ENCODE measurements around the gene SF3B1.

SF3B1 gene

DNA sequence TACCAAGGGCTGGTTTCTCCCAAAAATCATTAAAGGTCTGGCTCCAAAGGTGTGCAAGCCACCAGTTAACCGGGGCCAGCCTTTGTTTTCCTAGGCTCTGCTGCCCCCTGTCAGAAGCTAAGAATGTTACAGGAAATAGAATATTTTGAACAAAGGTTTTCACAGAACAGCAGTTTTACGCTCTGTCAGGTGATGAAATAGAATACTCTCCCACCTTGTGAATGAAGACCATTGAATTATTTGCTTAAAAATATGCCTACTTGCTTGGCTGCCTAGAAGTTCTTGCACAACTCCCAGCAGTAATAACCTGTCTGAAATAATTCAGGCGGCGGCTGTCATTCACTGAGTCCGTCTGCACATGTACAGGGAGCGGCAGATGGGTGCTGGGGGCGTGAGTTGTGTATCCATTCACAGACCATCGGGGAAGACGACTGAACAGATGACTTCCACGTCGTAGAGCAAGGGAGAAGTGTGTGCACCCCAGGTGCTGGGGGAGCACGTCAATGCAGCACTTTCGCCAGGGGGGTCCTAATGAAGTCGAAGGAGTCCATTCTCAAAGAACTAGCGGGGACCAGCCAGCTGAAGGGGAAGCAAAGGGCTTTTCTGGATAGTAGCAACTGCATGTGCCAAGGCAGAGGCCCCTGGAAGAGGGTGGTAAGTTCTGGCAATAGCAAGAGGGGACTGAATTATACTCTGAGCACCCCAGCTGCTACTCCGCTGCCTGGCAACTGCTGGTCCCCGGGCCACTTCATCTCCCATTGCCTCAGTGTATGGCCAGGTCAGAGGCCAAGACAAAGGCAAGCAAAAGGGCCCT is 56.1 kb downstream of the SF3B1 start:
- TF ChIP-seq EZH2phosphoT487 (IDR thresholded peaks at IDR 0.05; ENCODE audit: low read length) (no peak), EZH2 (optimal IDR thresholded peaks at IDR 0.05; ENCODE audit: low read depth, low read length) (no peak)
- TF ChIP-seq, protein P1, sequence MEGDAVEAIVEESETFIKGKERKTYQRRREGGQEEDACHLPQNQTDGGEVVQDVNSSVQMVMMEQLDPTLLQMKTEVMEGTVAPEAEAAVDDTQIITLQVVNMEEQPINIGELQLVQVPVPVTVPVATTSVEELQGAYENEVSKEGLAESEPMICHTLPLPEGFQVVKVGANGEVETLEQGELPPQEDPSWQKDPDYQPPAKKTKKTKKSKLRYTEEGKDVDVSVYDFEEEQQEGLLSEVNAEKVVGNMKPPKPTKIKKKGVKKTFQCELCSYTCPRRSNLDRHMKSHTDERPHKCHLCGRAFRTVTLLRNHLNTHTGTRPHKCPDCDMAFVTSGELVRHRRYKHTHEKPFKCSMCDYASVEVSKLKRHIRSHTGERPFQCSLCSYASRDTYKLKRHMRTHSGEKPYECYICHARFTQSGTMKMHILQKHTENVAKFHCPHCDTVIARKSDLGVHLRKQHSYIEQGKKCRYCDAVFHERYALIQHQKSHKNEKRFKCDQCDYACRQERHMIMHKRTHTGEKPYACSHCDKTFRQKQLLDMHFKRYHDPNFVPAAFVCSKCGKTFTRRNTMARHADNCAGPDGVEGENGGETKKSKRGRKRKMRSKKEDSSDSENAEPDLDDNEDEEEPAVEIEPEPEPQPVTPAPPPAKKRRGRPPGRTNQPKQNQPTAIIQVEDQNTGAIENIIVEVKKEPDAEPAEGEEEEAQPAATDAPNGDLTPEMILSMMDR (IDR thresholded peaks at IDR 0.05; ENCODE audit: low read length) = peak; percentile 75
- Histone ChIP-seq H3K9me2 (replicated peaks; ENCODE audit: insufficient read depth, low read length) (no peaks in the 10 kb centered on the region), H3K27ac (ENCODE audit: low read length) (no peak overlapping the region), H3K79me2 (ENCODE audit: low read length) (no peaks in the 10 kb centered on the region), H3K9me3 (replicated peaks; ENCODE audit: insufficient read depth, low read length) (no peaks in the 10 kb centered on the region), H3K4me3 (ENCODE audit: low read length) (no peak overlapping the region), H3F3A (ENCODE audit: insufficient read depth, low read length) (no peaks in the 10 kb centered on the region), H3K4me2 (ENCODE audit: low read depth, low read length) (no peak overlapping the region), H3K4me1 (ENCODE audit: low read length) (no peaks in the 10 kb centered on the region), H3K27me3 (replicated peaks; ENCODE audit: insufficient read depth, low read length) (no peaks in the 10 kb centered on the region), H3K9ac (ENCODE audit: low read length) (no peak overlapping the region), H4K20me1 (ENCODE audit: insufficient read depth, low read length) (no peaks in the 10 kb centered on the region), H2AFZ (ENCODE audit: low read length) (no peak overlapping the region), H3K36me3 (replicated peaks; ENCODE audit: insufficient read depth, low read length) (no peaks in the 10 kb centered on the region)
- peak; percentile 63 for DNase-seq

DNA sequence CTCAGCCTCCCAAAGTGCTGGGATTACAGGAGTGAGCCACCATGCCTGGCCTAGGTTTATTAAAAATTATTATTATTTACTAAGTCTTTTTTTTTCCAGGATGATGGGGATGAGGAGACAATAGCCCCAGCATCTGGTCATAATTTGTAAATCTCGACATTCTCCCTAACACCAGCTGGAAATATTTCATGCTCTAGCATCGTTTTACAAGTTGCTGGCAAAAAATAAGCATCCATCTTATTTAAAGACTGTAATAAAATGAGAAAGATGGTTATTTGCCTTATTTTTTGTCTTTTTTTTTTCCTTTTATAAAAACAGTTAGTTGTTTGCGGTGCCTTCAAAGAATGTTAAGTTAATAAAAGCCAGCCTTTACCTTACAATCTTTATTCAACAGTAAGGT is 56.7 kb downstream of the SF3B1 start:
- H3K36me3 ChIP-seq (replicated peaks; ENCODE audit: insufficient read depth, low read length) = no peaks in the 10 kb centered on the region
- no peak for DNase-seq
- H3K9ac ChIP-seq (ENCODE audit: low read length) = no peak overlapping the region
- H3F3A ChIP-seq (ENCODE audit: insufficient read depth, low read length) = no peaks in the 10 kb centered on the region
- no peak overlapping the region for H3K4me3 ChIP-seq (ENCODE audit: low read length)
- H3K27me3 ChIP-seq (replicated peaks; ENCODE audit: insufficient read depth, low read length) = no peaks in the 10 kb centered on the region
- no peaks in the 10 kb centered on the region for H3K9me2 ChIP-seq (replicated peaks; ENCODE audit: insufficient read depth, low read length)
- no peaks in the 10 kb centered on the region for H4K20me1 ChIP-seq (ENCODE audit: insufficient read depth, low read length)
- no peak overlapping the region for H3K4me2 ChIP-seq (ENCODE audit: low read depth, low read length)
- TF ChIP-seq EZH2 (optimal IDR thresholded peaks at IDR 0.05; ENCODE audit: low read depth, low read length) (no peak), EZH2phosphoT487 (IDR thresholded peaks at IDR 0.05; ENCODE audit: low read length) (no peak)
- TF ChIP-seq, protein P1 (IDR thresholded peaks at IDR 0.05; ENCODE audit: low read length) = no peak
- H3K4me1 ChIP-seq (ENCODE audit: low read length) = no peaks in the 10 kb centered on the region
- no peaks in the 10 kb centered on the region for H3K79me2 ChIP-seq (ENCODE audit: low read length)
- no peak overlapping the region for H3K27ac ChIP-seq (ENCODE audit: low read length)
- H2AFZ ChIP-seq (ENCODE audit: low read length) = no peak overlapping the region
- H3K9me3 ChIP-seq (replicated peaks; ENCODE audit: insufficient read depth, low read length) = no peaks in the 10 kb centered on the region

DNA sequence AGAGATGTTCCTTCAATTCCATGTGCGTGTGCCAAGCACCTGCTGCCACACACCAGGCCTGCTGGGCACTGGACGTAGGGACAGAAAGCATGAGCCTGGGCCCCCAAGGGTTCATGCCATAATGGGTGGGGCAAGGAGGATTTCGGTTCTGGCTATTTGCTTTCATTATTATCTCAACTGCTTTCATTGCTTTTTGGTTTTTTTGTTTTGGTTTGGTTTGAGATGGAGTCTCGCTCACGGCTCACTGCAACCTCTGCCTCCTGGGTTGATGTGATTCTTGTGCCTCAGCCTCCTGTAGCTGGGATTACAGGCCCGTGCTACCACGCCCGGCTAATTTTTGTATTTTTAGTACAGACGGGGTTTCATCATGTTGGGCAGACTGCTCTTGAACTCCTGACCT is 57.2 kb downstream of the SF3B1 start:
- Histone ChIP-seq H3K4me3 (ENCODE audit: low read length) (no peak overlapping the region), H3K4me2 (ENCODE audit: low read depth, low read length) (no peak overlapping the region), H3K27ac (ENCODE audit: low read length) (no peak overlapping the region), H3F3A (ENCODE audit: insufficient read depth, low read length) (no peaks in the 10 kb centered on the region), H3K4me1 (ENCODE audit: low read length) (no peaks in the 10 kb centered on the region), H3K9ac (ENCODE audit: low read length) (no peak overlapping the region), H3K9me2 (replicated peaks; ENCODE audit: insufficient read depth, low read length) (no peaks in the 10 kb centered on the region), H2AFZ (ENCODE audit: low read length) (no peak overlapping the region), H3K36me3 (replicated peaks; ENCODE audit: insufficient read depth, low read length) (no peaks in the 10 kb centered on the region), H3K9me3 (replicated peaks; ENCODE audit: insufficient read depth, low read length) (no peaks in the 10 kb centered on the region), H4K20me1 (ENCODE audit: insufficient read depth, low read length) (no peaks in the 10 kb centered on the region), H3K79me2 (ENCODE audit: low read length) (no peaks in the 10 kb centered on the region), H3K27me3 (replicated peaks; ENCODE audit: insufficient read depth, low read length) (no peaks in the 10 kb centered on the region)
- TF ChIP-seq EZH2phosphoT487 (IDR thresholded peaks at IDR 0.05; ENCODE audit: low read length) (no peak), EZH2 (optimal IDR thresholded peaks at IDR 0.05; ENCODE audit: low read depth, low read length) (no peak)
- TF ChIP-seq, protein P1 (IDR thresholded peaks at IDR 0.05; ENCODE audit: low read length) = no peak
- DNase-seq = no peak

Data from MM.1S (cell line).